ENCODE results near the gene TPBGL.
"Not testable (repeated sequence)": the region's sequence is repeated elsewhere in the genome, so short reads cannot be mapped to it uniquely, and the experiment has no call there.

TPBGL gene

GRCh38 chr11:75272821-75273301 is 32.3 kb downstream of the TPBGL start:
- no peak for DNase-seq (ENCODE audit: low spot score)

GRCh38 chr11:75273411-75274391 is 33.1 kb downstream of the TPBGL start:
- DNase-seq (ENCODE audit: low spot score): no peak

GRCh38 chr11:75274716-75275115 is 34.1 kb downstream of the TPBGL start:
- DNase-seq (ENCODE audit: low spot score): not testable (repeated sequence)

GRCh38 chr11:75275581-75275980 is 35.0 kb downstream of the TPBGL start:
- DNase-seq (ENCODE audit: low spot score): peak; percentile 58

- no peak for DNase-seq (ENCODE audit: low spot score)
Measured at GRCh38 chr11:75276186-75276585, 35.6 kb downstream of the TPBGL start.

GRCh38 chr11:75276686-75277085 is 36.1 kb downstream of the TPBGL start:
- DNase-seq (ENCODE audit: low spot score): no peak

- no peak for DNase-seq (ENCODE audit: low spot score)
Measured at GRCh38 chr11:75277211-75277805, 36.7 kb downstream of the TPBGL start.

- no peak for DNase-seq (ENCODE audit: low spot score)
Measured at GRCh38 chr11:75277991-75278790, 37.6 kb downstream of the TPBGL start.

GRCh38 chr11:75279273-75279672 is 38.7 kb downstream of the TPBGL start:
- no peak for DNase-seq (ENCODE audit: low spot score)

GRCh38 chr11:75280227-75280701 is 39.7 kb downstream of the TPBGL start:
- peak; percentile 82 for DNase-seq (ENCODE audit: low spot score)

- peak; percentile 41 for DNase-seq (ENCODE audit: low spot score)
Measured at GRCh38 chr11:75280770-75281468, 40.3 kb downstream of the TPBGL start.

GRCh38 chr11:75281469-75282095 is 41.0 kb downstream of the TPBGL start:
- no peak for DNase-seq (ENCODE audit: low spot score)

- DNase-seq (ENCODE audit: low spot score): no peak
Measured at GRCh38 chr11:75283391-75283931, 42.9 kb downstream of the TPBGL start.

GRCh38 chr11:75285776-75286360 is 45.3 kb downstream of the TPBGL start:
- no peak for DNase-seq (ENCODE audit: low spot score)

- no peak for DNase-seq (ENCODE audit: low spot score)
Measured at GRCh38 chr11:75286826-75287465, 46.4 kb downstream of the TPBGL start.

GRCh38 chr11:75287579-75287978 is 47.0 kb downstream of the TPBGL start:
- no peak for DNase-seq (ENCODE audit: low spot score)

- DNase-seq (ENCODE audit: low spot score): no peak
Measured at GRCh38 chr11:75289511-75289760, 48.9 kb downstream of the TPBGL start.

GRCh38 chr11:75289919-75290318 is 49.3 kb downstream of the TPBGL start:
- DNase-seq (ENCODE audit: low spot score): no peak

GRCh38 chr11:75291741-75292140 is 51.2 kb downstream of the TPBGL start:
- DNase-seq (ENCODE audit: low spot score): no peak

- no peak for DNase-seq (ENCODE audit: low spot score)
Measured at GRCh38 chr11:75292943-75293342, 52.4 kb downstream of the TPBGL start.

All from kidney capillary endothelial cell (primary cell).